K562 (cell line): Measurements from ENCODE around the gene CCK. TPM values are rescaled to one million over a fixed set of nuclear protein-coding genes. Genes with fewer than 3 reads are reported as not detected.
A peak's percentile ranks its signal among the peaks of the same experiment; 100 is the strongest.

Source experiments
- ARID2 ChIP-seq: fragments of 450-650 bp; IDR thresholded peaks from 2 replicates; pipeline ENCODE4 v1.6.1; 2017; ENCODE audit warnings: antibody characterized with exemption, mild to moderate bottlenecking
- DEAF1 ChIP-seq: fragments of 450-650 bp; formaldehyde crosslinking; IDR thresholded peaks from 2 replicates; pipeline ENCODE4 v1.4.0; 2020; ENCODE audit warnings: mild to moderate bottlenecking, moderate library complexity
- RAD21 ChIP-seq, 2 experiments: fragments of 250-450 bp in 1 of 2; fragments of 450-650 bp in 1 of 2; sonication (Bioruptor Pico) in 1 of 2; formaldehyde crosslinking in 1 of 2; IDR thresholded peaks in 1 of 2; conservative IDR thresholded peaks in 1 of 2; 2 replicates each; pipeline versions ENCODE4 v1.4.0 to v1.8.0; 2020 to 2022; ENCODE audit warnings: mild to moderate bottlenecking in 2 of 2, moderate library complexity in 1 of 2
- REST ChIP-seq, 2 experiments: fragments of 450-650 bp; formaldehyde crosslinking in 1 of 2; IDR thresholded peaks; 2 replicates each; pipeline versions ENCODE4 v1.4.0 to v1.6.1; 2014 to 2020; ENCODE audit warnings: mild to moderate bottlenecking in 2 of 2, borderline replicate concordance in 1 of 2, low read depth in 1 of 2
- ZNF239 ChIP-seq: fragments of 250-450 bp; sonication (Bioruptor Pico); IDR thresholded peaks from 2 replicates; pipeline ENCODE4 v1.4.0; 2020; ENCODE audit warnings: mild to moderate bottlenecking
- ZNF282 ChIP-seq: sonication (generic); formaldehyde crosslinking; IDR thresholded peaks from 2 replicates; pipeline ENCODE4 v1.8.1; 2023; ENCODE audit warnings: missing genetic modification reagents
- ZNF655 ChIP-seq: fragments of 250-450 bp; sonication (Bioruptor Pico); IDR thresholded peaks from 2 replicates; pipeline ENCODE4 v1.5.0; 2021
- ZNF75A ChIP-seq: fragments of 450-650 bp; formaldehyde crosslinking; IDR thresholded peaks from 2 replicates; pipeline ENCODE4 v1.4.0; 2020; ENCODE audit warnings: mild to moderate bottlenecking
- polyA plus RNA-seq, 8 experiments: library from polyadenylated mRNA; depleted of rRNA in 4 of 8; stranded (reverse) in 5 of 8; unstranded in 3 of 8; fragments of >200 nt; fragmentation: Nextera tagmentation in 2 of 8; fragmentation: Illumina TruSeq in 1 of 8; extraction: Ambion mirVana in 2 of 8; extraction: Trizol in 1 of 8; gene quantifications; 2 replicates each; pipeline versions ENCODE4 v1.2.1 to v1.2.3, GENCODE V29; 2011 to 2014; ENCODE audit warnings: inconsistent platforms in 1 of 8, missing spikeins in 1 of 8
- total RNA-seq, 7 experiments: library from RNA; depleted of rRNA in 6 of 7; stranded (reverse); fragments of >200 nt in 6 of 7; fragmentation: Illumina TruSeq in 2 of 7; extraction: Trizol in 2 of 7; gene quantifications; 2 replicates each; pipeline versions ENCODE4 v1.2.1 to v1.2.3, GENCODE V29; 2011 to 2021; ENCODE audit warnings: low replicate concordance in 1 of 7
- TF ChIP-seq, protein P1 (sequence below), 2 experiments: fragments of 450-650 bp; IDR thresholded peaks; 2 replicates each; pipeline ENCODE4 v1.6.1; 2018; ENCODE audit warnings: mild to moderate bottlenecking in 2 of 2, low read depth in 1 of 2; ENCODE audit not compliant: partially characterized antibody in 2 of 2

CCK gene
- total and polyA plus RNA-seq, 9 of the 15 experiments (the other 6 are each of a cell fraction or from before 2014, with no cell fraction given): not detected

- TF ChIP-seq REST (IDR thresholded peaks at IDR 0.05; ENCODE audit: borderline replicate concordance) (peak; percentile 70; the same call in 1 of the 2 replicates), REST (CRISPR knock-in tag; IDR thresholded peaks at IDR 0.05; ENCODE audit: low read depth) (no peak), RAD21 (CRISPR knock-in tag; conservative IDR thresholded peaks at IDR 0.05 in 1 of 2, IDR thresholded peaks at IDR 0.05 in 1 of 2) (peak; percentile 52 to 79), ZNF655 (CRISPR knock-in tag) (no peak), ZNF75A (no peak), ZNF239 (CRISPR knock-in tag) (no peak), DEAF1 (CRISPR knock-in tag) (peak; percentile 38), ZNF282 (no peak), ARID2 (0 out of 2 replicates have a peak, but pooled peaks have one; percentile 10)
- TF ChIP-seq, protein P1, sequence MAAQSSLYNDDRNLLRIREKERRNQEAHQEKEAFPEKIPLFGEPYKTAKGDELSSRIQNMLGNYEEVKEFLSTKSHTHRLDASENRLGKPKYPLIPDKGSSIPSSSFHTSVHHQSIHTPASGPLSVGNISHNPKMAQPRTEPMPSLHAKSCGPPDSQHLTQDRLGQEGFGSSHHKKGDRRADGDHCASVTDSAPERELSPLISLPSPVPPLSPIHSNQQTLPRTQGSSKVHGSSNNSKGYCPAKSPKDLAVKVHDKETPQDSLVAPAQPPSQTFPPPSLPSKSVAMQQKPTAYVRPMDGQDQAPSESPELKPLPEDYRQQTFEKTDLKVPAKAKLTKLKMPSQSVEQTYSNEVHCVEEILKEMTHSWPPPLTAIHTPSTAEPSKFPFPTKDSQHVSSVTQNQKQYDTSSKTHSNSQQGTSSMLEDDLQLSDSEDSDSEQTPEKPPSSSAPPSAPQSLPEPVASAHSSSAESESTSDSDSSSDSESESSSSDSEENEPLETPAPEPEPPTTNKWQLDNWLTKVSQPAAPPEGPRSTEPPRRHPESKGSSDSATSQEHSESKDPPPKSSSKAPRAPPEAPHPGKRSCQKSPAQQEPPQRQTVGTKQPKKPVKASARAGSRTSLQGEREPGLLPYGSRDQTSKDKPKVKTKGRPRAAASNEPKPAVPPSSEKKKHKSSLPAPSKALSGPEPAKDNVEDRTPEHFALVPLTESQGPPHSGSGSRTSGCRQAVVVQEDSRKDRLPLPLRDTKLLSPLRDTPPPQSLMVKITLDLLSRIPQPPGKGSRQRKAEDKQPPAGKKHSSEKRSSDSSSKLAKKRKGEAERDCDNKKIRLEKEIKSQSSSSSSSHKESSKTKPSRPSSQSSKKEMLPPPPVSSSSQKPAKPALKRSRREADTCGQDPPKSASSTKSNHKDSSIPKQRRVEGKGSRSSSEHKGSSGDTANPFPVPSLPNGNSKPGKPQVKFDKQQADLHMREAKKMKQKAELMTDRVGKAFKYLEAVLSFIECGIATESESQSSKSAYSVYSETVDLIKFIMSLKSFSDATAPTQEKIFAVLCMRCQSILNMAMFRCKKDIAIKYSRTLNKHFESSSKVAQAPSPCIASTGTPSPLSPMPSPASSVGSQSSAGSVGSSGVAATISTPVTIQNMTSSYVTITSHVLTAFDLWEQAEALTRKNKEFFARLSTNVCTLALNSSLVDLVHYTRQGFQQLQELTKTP (IDR thresholded peaks at IDR 0.05; ENCODE audit: low read depth in 1 of 2, partially characterized antibody in 2 of 2): no peak
These were observed 37.2 kb downstream of the CCK start (continued) for GRCh38 chr3:42228796-42229195.
